ENCODE data around the gene ADGRL1. TPM values are rescaled to one million over a fixed set of nuclear protein-coding genes. Genes with fewer than 3 reads are reported as not detected.
"Not testable (repeated sequence)": the region's sequence is repeated elsewhere in the genome, so short reads cannot be mapped to it uniquely, and the experiment has no call there.

The ADGRL1 gene
- total and polyA plus RNA-seq, 8 donors: 6.0 to 24.5 (median 13.3) TPM

DNA sequence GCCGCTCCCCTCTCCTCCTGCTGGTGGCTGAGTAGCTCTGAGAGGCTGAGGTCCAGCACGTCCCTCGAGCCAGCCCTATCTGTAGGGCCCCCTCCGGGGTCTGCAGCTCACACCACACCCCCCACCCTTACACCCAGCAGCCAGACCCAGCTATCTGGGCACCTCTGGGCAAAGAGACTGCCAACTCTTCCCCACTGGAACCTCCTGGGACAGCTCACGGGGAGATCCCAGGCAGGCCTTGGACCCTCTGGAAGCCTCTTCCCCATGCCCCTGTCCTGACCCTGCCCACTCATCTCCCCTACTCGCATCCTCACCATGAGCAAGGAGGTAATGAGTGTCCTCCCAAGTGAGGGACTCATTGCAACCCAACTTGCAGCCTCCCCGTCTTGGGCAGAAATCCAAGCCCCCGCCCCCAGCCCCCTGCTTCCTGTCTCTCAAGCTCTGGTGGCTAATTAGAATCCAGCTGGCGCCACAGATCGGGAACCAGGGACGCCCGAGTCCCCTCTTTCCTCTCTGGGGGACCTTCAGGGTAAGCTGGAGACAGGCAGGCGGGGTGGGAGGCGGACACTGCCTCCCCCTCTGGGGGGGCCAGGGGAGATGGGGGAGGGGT lies 22.1 kb downstream of the ADGRL1 start:
- TF ChIP-seq POLR2A (IDR thresholded peaks at IDR 0.05): no peak
- no peak for TF ChIP-seq POLR2AphosphoS5 (IDR thresholded peaks at IDR 0.05)
- no peak for TF ChIP-seq EP300 (IDR thresholded peaks at IDR 0.05)
- TF ChIP-seq, protein P1, sequence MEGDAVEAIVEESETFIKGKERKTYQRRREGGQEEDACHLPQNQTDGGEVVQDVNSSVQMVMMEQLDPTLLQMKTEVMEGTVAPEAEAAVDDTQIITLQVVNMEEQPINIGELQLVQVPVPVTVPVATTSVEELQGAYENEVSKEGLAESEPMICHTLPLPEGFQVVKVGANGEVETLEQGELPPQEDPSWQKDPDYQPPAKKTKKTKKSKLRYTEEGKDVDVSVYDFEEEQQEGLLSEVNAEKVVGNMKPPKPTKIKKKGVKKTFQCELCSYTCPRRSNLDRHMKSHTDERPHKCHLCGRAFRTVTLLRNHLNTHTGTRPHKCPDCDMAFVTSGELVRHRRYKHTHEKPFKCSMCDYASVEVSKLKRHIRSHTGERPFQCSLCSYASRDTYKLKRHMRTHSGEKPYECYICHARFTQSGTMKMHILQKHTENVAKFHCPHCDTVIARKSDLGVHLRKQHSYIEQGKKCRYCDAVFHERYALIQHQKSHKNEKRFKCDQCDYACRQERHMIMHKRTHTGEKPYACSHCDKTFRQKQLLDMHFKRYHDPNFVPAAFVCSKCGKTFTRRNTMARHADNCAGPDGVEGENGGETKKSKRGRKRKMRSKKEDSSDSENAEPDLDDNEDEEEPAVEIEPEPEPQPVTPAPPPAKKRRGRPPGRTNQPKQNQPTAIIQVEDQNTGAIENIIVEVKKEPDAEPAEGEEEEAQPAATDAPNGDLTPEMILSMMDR (IDR thresholded peaks at IDR 0.05): no peak
- H3K36me3 ChIP-seq: peaks cover 0 to 13% (median 4%) of the 10 kb centered on the region in 4 donors
- H3K27me3 ChIP-seq: no peaks in the 10 kb centered on the region
- DNase-seq: peak in 1 of 2 donors; percentile 54
- no peak overlapping the region for H3K27ac ChIP-seq
- H3K4me3 ChIP-seq: no peak overlapping the region
- H3K4me1 ChIP-seq: no peaks in the 10 kb centered on the region
- 67 to 81% (median 73%) methylated on average over 11 to 14 of the region's 14 CpGs for WGBS, 5 donors
- intact Hi-C loops (cut with DNase I; ENCODE audit: low total_unique reads): no loop called here
- H3K9me3 ChIP-seq: no peaks in the 10 kb centered on the region

DNA sequence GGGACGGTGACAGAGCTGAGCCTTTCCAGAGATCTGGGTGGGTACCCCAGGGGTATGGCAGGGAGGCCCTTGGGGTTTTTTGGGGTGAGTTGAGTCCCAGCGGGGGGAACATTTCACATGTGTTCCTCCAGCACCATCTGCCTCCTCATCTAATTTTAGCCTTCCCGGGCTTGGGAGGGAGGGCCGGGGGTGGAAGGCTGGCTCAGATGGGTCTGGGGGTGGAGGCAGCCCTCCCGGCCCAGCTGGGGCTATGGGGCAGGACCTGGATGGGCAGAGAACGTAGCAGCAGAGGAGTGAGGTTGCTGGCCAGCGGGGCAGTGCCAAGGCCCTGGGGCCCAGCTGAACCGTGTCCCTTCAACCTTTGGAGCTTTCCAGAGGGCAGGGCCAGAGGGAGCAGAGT lies 23.5 kb downstream of the ADGRL1 start:
- intact Hi-C loops (cut with DNase I; ENCODE audit: low total_unique reads): no loop called here
- no peak for DNase-seq
- WGBS, 5 donors: 76 to 92% (median 86%) methylated on average over 8 of the region's 8 CpGs
- Histone ChIP-seq H3K4me3 (no peak overlapping the region), H3K27ac (no peak overlapping the region), H3K4me1 (no peaks in the 10 kb centered on the region), H3K9me3 (no peaks in the 10 kb centered on the region), H3K36me3 (peaks cover 4 to 19% (median 11%) of the 10 kb centered on the region in 4 donors), H3K27me3 (no peaks in the 10 kb centered on the region)
- TF ChIP-seq POLR2A (IDR thresholded peaks at IDR 0.05): no peak
- no peak for TF ChIP-seq POLR2AphosphoS5 (IDR thresholded peaks at IDR 0.05)
- no peak for TF ChIP-seq EP300 (IDR thresholded peaks at IDR 0.05)
- TF ChIP-seq, protein P1 (IDR thresholded peaks at IDR 0.05): no peak

DNA sequence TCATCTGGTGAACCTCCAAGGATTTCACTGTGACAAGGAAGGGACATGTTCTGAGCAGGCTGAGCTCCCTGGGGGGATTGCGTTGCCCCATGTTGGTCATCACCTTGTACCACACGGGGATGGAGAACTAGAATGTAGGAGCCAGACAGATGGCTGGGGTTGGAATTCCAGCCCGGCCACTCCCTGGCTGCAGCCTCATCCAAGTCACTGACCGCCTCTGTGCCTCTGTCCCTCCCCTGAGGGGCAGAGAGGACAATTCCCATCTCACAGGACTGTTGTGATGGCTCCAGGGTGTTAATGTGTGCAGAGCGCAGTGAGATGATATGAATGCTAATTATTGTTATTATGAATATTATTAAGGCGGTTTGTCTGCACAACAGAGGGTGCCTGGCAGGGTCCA lies 24.1 kb downstream of the ADGRL1 start:
- no peaks in the 10 kb centered on the region for H3K4me1 ChIP-seq
- TF ChIP-seq POLR2A (IDR thresholded peaks at IDR 0.05) (no peak), EP300 (IDR thresholded peaks at IDR 0.05) (no peak), POLR2AphosphoS5 (IDR thresholded peaks at IDR 0.05) (no peak)
- TF ChIP-seq, protein P1 (IDR thresholded peaks at IDR 0.05): no peak
- intact Hi-C loops (cut with DNase I; ENCODE audit: low total_unique reads): no loop called here
- DNase-seq: no peak
- no peaks in the 10 kb centered on the region for H3K27me3 ChIP-seq
- H3K36me3 ChIP-seq: peaks cover 9 to 24% (median 17%) of the 10 kb centered on the region in 4 donors
- WGBS, 5 donors: 86 to 94% (median 93%) methylated on average over 6 of the region's 6 CpGs
- H3K27ac ChIP-seq: no peak overlapping the region
- no peak overlapping the region for H3K4me3 ChIP-seq
- H3K9me3 ChIP-seq: no peaks in the 10 kb centered on the region

DNA sequence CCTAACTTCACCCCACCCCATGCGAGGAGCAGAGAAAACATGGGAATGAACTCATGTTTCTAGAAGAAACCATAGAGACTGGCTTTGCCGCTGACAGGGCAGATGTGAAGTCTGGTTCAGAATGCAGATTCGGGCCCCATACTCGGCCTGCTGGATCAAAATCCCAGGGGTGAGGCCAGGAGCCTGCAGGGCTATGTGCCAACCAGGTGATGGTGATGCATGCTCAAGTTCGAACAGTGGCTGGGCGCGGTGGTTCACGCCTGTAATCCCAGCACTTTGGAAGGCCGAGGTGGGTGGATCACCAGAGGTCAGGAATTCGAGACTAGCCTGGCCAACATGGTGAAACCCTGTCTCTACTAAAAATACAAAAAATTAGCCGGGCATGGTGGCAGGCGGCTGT lies 24.8 kb downstream of the ADGRL1 start:
- H3K27me3 ChIP-seq; DNase-seq; H3K9me3 ChIP-seq; H3K4me1 ChIP-seq; H3K4me3 ChIP-seq; intact Hi-C loops (cut with DNase I; ENCODE audit: low total_unique reads); H3K27ac ChIP-seq: not testable (repeated sequence)
- peaks cover 9 to 31% (median 24%) of the 10 kb centered on the region in 4 donors for H3K36me3 ChIP-seq
- 74 to 86% (median 84%) methylated on average over 12 of the region's 12 CpGs for WGBS, 5 donors

DNA sequence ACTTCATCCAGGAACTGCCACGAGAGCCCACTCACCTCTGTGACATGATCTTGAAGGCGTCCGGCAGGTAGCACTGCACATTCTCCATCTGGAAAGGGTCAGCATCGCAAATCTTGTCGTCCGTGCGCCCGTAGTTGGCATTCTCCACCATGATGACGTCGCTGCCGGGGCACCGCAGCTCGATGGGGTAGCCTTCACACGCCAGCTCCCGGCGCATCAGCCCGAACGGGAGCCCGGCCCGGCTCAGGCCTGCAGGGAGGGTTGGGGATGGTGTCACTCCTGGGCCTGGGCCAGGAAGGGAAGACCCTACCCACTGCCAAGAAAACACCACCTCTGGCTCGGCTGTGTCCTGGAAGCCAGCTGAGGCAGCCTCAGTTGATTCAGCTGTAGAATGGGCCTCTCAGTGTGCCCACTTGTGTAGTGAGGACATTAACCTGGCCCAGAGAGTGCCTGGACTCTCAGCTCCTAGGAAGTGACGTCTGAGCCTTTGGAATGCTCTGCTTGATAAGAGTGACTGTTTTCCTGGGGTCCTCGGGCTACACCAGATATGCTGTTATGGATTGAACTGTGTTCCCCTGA lies 28.4 kb downstream of the ADGRL1 start:
- TF ChIP-seq, protein P1 (IDR thresholded peaks at IDR 0.05): no peak
- TF ChIP-seq POLR2AphosphoS5 (IDR thresholded peaks at IDR 0.05) (no peak), POLR2A (IDR thresholded peaks at IDR 0.05) (no peak), EP300 (IDR thresholded peaks at IDR 0.05) (no peak)
- 91 to 95% (median 92%) methylated on average over 19 to 23 of the region's 23 CpGs for WGBS, 5 donors
- intact Hi-C loops (cut with DNase I; ENCODE audit: low total_unique reads): no loop called here
- Histone ChIP-seq H3K27me3 (no peaks in the 10 kb centered on the region), H3K27ac (no peak overlapping the region), H3K36me3 (peaks cover 9 to 60% (median 52%) of the 10 kb centered on the region in 4 donors), H3K4me3 (no peak overlapping the region), H3K9me3 (no peaks in the 10 kb centered on the region), H3K4me1 (no peaks in the 10 kb centered on the region)
- DNase-seq: no peak

Measured in stomach (tissue), 9 donors.